OCI-LY3 (cell line): ENCODE results near the gene CATSPERE.
"Not testable (repeated sequence)": the region's sequence is repeated elsewhere in the genome, so short reads cannot be mapped to it uniquely, and the experiment has no call there.

Experiments
- H2AFZ ChIP-seq: fragments of 200-600, 300-600 bp; shearing (Covaris generic); 2 replicates; pipeline ENCODE4 v1.6.0; 2014; ENCODE audit warnings: antibody characterized with exemption, low read depth, low read length
- H3K27ac ChIP-seq: fragments of 200-600, 300-600 bp; sonication (generic); 2 replicates; pipeline ENCODE4 v1.5.1; 2014; ENCODE audit warnings: mild to moderate bottlenecking, low read length, moderate library complexity, mixed read lengths
- H3K27me3 ChIP-seq: fragments of 200-600, 300-600 bp; sonication (generic); 2 replicates; pipeline ENCODE4 v1.6.1; 2014; ENCODE audit warnings: low read depth, low read length, mixed read lengths
- H3K36me3 ChIP-seq: fragments of 200-600, 300-600 bp; sonication (generic); replicated peaks from 2 replicates; pipeline ENCODE3; 2014; ENCODE audit warnings: low read depth, low read length, mixed read lengths
- H3K4me1 ChIP-seq: fragments of 300-600, 200-600 bp; sonication (generic); 2 replicates; pipeline ENCODE4 v1.6.1; 2014; ENCODE audit warnings: low read length, mixed read lengths
- H3K4me2 ChIP-seq: fragments of 200-600, 300-600 bp; sonication (generic); 2 replicates; pipeline ENCODE4 v1.6.1; 2014; ENCODE audit warnings: low read length, mixed read lengths
- H3K4me3 ChIP-seq: fragments of 300-600, 200-600 bp; sonication (generic); 2 replicates; pipeline ENCODE4 v1.5.1; 2014; ENCODE audit warnings: antibody characterized with exemption, mild to moderate bottlenecking, low read length, moderate library complexity
- H3K79me2 ChIP-seq: fragments of 300-600, 200-600 bp; shearing (Covaris generic); 2 replicates; pipeline ENCODE4 v1.6.1; 2014; ENCODE audit warnings: mild to moderate bottlenecking, low read length, mixed read lengths
- H3K9ac ChIP-seq: fragments of 300-600, 200-600 bp; shearing (Covaris generic); 2 replicates; pipeline ENCODE4 v1.6.0; 2014; ENCODE audit warnings: mild to moderate bottlenecking, low read length, moderate library complexity
- H3K9me3 ChIP-seq: fragments of 200-600, 300-600 bp; shearing (Covaris generic); 2 replicates; pipeline ENCODE4 v1.6.1; 2014; ENCODE audit warnings: low read length, mixed read lengths; ENCODE audit not compliant: insufficient read depth
- H4K20me1 ChIP-seq: fragments of 200-600, 300-600 bp; sonication (generic); 2 replicates; pipeline ENCODE4 v1.6.1; 2016; ENCODE audit warnings: low read length, mixed read lengths; ENCODE audit not compliant: insufficient read depth
- EZH2phosphoT487 ChIP-seq: fragments of 200-600 bp; shearing (Covaris generic); IDR thresholded peaks from 2 replicates; pipeline ENCODE4 v1.6.1; 2018; ENCODE audit warnings: antibody characterized with exemption, mixed run types, low read depth
- TF ChIP-seq, protein P1 (sequence below): fragments of 200-600, 300-600 bp; sonication (generic); IDR thresholded peaks from 2 replicates; pipeline ENCODE4 v1.5.1; 2014; ENCODE audit warnings: antibody characterized with exemption, low read length, low read depth

Gene CATSPERE

DNA sequence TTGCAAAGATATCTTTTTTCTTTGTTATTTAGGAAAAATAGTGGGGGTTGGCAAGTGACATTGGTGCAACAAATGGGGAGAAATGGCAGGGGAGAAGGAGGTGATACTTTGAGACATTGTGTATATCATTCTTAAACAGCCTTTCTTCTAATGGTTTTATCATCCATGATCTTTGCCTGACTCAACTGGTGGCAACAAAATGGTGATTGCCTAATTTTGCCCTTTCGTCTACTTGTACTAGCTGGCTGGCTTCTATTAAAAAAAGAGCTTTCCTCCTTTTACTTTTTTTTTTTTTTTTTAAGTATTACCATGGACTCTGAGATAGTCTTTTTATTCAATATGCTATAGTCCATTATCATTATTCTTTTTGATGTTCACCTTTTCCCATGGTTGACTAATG lies 219.6 kb downstream of the CATSPERE start:
- no peaks in the 10 kb centered on the region for H3K27me3 ChIP-seq
- peaks cover 33% of the 10 kb centered on the region for H3K79me2 ChIP-seq
- H4K20me1 ChIP-seq, result peaks cover 6% of the 10 kb centered on the region; the same call in 1 of the 2 replicates
- no peak overlapping the region for H2AFZ ChIP-seq
- no peaks in the 10 kb centered on the region for H3K4me1 ChIP-seq
- no peak for TF ChIP-seq EZH2phosphoT487
- TF ChIP-seq, protein P1, sequence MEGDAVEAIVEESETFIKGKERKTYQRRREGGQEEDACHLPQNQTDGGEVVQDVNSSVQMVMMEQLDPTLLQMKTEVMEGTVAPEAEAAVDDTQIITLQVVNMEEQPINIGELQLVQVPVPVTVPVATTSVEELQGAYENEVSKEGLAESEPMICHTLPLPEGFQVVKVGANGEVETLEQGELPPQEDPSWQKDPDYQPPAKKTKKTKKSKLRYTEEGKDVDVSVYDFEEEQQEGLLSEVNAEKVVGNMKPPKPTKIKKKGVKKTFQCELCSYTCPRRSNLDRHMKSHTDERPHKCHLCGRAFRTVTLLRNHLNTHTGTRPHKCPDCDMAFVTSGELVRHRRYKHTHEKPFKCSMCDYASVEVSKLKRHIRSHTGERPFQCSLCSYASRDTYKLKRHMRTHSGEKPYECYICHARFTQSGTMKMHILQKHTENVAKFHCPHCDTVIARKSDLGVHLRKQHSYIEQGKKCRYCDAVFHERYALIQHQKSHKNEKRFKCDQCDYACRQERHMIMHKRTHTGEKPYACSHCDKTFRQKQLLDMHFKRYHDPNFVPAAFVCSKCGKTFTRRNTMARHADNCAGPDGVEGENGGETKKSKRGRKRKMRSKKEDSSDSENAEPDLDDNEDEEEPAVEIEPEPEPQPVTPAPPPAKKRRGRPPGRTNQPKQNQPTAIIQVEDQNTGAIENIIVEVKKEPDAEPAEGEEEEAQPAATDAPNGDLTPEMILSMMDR, result no peak
- no peak overlapping the region for H3K27ac ChIP-seq
- no peaks in the 10 kb centered on the region for H3K36me3 ChIP-seq
- H3K4me3 ChIP-seq, result no peak overlapping the region
- no peak overlapping the region for H3K4me2 ChIP-seq
- no peaks in the 10 kb centered on the region for H3K9me3 ChIP-seq
- H3K9ac ChIP-seq, result no peak overlapping the region

DNA sequence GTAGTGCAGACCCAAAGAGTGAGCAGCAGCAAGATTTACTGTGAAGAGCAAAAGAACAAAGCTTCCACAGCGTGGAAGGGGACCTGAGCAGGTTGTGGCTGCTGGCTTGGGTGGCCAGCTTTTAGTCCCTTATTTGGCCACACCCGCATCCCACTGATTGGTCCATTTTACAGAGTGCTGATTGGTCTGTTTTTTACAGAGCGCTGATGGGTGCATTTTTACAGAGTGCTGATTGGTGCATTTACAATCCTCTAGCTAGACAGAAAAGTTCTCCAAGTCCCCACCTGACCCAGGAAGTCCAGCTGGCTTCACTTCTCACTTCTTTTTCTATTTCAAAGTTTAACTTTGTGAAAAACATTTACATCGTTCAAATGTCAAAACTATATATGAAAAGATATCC lies 221.0 kb downstream of the CATSPERE start:
- H2AFZ ChIP-seq, H3K27me3 ChIP-seq, H3K4me2 ChIP-seq, H3K9me3 ChIP-seq, H3K36me3 ChIP-seq, H3K9ac ChIP-seq, H3K4me1 ChIP-seq, H4K20me1 ChIP-seq, H3K4me3 ChIP-seq, H3K27ac ChIP-seq: not testable (repeated sequence)
- peaks cover 25% of the 10 kb centered on the region for H3K79me2 ChIP-seq
